IPS-NIHi11 (cell line): ENCODE data around the gene CUTA.

Source experiments
- DNase-seq: peaks from one replicate; pipeline ENCODE4 v3.0.0; 2012; ENCODE audit warnings: mixed read lengths, low spot score

CUTA gene

GRCh38 chr6:33423777-33424176 is 5.9 kb upstream of the CUTA start:
- DNase-seq, result no peak

DNA sequence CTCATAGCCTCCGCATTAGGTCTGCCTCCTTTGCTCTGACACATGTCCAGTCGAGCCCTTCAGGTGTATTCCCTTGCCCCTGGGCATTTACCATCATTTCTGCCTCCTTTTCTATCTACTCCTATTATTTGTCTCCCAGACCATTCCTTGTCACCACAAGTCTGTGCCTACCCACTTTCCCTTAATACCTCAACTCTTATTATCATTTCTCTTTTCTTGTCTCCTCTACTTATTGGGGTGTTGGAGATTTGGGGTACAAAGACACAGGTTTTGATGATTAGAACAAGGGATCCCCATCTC is 3.4 kb upstream of the CUTA start:
- no peak for DNase-seq

DNA sequence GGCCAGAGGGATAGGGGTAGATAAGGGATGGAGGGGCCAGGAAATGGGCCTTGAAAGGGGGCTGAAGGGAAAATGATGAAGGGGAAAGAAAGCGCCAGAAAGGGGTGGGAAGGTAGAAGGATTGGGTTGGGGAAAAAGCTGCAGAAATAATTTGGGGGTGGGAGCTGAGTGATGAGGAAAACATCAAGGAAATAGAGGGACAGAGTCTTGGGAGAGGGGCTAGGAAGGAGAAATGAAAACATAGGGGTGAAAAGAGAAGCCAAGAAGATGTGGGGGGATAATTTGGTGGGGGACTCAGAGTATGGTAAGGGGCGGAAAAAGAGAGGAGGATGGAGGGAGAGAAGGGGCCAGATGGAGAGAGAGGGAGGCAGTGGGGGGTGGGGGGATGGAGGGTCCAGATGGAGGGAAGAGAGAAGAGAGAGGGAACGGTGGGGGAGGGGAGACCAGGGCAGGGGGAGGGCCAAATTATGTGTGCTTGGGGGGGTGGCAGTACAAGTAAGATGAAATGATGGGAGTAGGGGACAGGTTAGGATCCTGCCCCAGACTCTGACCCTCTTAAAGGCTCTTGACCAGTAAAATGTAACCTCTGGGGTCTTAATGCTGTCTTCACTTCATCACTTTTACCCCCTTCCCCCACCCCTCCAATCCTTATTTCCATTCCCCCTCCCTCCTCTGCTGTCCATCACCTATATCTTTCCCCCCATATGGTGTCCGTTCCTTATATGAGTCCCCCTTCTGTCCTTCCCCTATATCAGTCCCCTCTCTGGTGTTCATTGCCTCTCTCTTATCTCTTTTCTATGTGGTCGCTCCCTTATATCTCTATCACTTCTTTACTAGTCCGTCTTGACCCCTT is 2.8 kb upstream of the CUTA start:
- DNase-seq, result no peak

DNA sequence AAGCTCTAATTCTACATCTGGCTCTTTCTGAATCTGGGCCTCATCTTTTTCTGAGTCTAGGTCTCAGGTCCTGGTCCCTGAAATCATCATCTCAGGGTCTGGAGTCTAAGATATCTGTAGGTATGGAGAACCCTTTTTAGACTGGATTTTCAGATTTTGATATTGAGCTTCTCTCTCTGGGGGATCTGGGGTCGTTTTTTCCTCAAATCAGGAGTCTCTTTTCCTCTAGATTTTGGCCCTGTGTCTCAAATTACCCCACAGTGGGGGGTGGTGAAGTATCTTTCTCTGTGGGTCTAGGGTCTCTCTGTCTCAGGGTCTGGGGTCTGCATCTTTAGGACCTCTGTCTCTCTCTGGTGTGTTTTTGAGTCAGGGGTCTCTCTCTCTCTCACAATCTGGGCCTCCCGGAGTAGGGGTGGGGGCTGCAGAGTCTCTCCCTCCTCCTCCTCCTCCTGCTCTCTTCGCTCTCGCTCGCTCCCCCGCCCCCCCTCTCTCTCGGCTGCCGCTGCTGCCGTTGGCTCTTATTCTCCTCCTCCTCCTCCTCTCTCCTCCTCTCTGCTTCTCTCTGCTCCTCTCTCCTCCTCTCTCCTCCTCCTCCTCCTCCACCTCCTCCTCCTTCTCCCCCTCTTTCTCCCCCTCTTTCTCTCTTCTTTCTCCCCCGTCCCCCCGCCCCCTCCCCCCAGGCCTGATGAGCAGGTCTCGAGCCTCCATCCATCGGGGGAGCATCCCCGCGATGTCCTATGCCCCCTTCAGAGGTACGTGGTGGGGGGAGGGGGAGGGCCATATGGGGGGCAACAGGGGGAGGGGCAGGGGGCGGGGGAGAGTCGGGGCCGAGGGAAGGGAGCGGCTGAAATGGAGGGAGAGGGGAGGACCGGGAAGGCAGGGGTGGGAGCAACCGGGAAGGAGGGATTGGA is 1.9 kb upstream of the CUTA start, which contains the start of gene SYNGAP1:
TSS of gene SYNGAP1 (plus strand) at position 486 of the 911 bp plus-strand sequence. CDS start at position 686, 200 bp downstream.
- DNase-seq, result no peak

DNA sequence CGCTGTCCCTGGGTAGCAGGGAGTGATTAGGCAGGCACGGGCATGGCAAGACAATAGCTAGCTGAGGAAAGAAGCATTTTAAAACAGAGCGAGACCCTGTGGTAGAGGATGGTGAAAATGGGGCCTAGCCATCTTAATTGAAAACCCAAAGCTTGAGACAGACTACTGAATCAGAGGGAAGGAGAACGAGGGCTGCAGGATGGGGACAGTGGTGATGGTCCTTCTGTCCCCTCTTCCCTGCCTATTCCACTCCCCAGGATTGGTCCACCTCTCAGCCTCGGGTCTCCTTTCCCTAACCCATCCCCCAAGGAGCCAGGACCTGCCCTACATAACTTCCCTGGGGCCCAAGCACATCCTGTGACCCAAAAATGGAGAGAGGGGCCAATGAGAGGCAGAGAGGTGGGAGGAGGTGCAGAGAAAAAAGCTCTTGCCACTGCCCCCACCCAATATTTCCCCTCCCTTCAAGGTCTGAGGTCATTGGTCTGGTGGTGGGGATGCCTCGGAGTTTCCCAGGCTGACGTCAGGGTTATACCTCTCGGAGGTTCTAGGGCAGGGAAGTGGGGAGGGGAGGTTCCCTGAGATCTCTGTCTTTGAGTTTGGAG is 884 bp upstream of the CUTA start:
- no peak for DNase-seq

GRCh38 chr6:33417128-33417902 is 592 bp downstream of the CUTA start:
- DNase-seq, result no peak

- DNase-seq, result no peak
These were observed 1.4 kb downstream of the CUTA start for GRCh38 chr6:33416386-33417127.

GRCh38 chr6:33415831-33416230 is 2.1 kb downstream of the CUTA start:
- DNase-seq, result no peak

GRCh38 chr6:33414592-33415271 is 3.2 kb downstream of the CUTA start:
- no peak for DNase-seq

DNA sequence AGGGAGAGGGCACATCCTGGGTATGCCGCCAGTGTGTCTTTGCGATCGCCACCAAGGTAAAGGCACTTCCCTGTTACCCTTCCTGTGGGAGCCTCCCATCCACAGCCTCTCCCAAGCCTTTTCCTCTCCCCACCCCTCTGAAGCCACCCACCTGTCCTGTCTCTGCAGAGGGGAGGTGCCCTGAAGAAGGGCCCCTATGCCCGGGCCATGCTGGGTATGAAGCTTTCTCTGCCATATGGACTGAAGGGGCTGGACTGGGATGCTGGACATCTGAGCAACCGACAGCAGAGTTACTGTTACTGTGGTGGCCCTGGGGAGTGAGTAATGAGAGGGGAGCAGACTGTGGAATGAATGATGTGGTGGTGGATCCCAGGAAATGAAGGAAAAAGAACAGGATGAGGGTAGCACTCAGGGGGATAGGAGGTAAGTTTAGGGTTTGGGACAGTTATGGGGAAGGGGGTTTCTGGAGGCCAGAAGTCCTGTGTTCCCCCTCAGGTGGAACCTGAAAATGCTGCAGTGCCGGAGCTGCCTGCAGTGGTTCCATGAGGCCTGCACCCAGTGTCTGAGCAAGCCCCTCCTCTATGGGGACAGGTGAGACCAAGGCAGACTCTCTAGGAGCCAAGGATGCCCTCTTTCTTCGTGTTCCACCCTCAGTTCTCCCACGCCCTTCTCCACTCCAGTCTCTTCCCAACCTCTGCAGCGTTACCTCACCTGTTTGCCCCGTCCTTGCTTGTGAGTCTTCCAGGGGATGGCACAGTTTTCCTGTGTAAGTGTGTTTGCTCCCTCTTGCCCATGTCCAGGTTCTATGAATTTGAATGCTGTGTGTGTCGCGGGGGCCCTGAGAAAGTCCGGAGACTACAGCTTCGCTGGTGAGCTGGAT is 4.4 kb downstream of the CUTA start:
- no peak for DNase-seq

DNA sequence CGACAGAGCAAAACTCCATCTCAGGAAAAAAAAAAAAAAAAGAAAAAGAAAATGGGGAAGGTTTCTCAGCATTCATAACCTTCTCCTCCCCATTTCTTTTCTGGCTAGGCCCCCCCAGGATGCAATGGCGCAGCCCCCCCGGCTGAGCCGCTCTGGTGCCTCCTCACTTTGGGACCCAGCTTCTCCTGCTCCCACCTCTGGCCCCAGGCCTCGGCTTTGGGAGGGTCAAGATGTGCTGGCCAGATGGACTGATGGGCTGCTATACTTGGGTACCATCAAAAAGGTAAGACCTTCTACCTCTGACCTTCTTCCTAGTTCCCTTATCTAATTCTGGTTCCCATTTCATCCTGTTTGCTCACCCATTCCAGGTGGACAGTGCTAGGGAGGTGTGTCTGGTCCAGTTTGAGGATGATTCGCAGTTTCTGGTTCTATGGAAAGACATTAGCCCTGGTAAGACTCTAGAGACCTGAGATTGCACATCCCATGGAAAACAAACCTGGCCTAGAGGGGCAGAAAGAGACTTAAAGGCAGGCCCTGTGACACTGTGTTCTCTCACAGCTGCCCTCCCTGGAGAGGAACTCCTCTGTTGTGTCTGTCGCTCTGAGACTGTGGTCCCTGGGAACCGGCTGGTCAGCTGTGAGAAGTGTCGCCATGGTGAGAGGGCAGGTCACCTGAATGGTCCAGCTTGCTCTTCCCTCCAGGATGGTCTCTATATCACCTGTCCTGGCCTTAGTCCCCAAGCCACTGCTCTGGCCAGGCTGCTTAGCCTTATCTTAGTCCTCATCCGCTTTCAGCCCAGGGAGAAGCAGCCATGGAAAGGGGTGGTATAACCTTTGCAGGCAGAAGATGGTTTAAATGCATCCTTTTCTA is 5.5 kb downstream of the CUTA start:
- no peak for DNase-seq

GRCh38 chr6:33411632-33412005 is 6.3 kb downstream of the CUTA start:
- DNase-seq, result no peak

DNA sequence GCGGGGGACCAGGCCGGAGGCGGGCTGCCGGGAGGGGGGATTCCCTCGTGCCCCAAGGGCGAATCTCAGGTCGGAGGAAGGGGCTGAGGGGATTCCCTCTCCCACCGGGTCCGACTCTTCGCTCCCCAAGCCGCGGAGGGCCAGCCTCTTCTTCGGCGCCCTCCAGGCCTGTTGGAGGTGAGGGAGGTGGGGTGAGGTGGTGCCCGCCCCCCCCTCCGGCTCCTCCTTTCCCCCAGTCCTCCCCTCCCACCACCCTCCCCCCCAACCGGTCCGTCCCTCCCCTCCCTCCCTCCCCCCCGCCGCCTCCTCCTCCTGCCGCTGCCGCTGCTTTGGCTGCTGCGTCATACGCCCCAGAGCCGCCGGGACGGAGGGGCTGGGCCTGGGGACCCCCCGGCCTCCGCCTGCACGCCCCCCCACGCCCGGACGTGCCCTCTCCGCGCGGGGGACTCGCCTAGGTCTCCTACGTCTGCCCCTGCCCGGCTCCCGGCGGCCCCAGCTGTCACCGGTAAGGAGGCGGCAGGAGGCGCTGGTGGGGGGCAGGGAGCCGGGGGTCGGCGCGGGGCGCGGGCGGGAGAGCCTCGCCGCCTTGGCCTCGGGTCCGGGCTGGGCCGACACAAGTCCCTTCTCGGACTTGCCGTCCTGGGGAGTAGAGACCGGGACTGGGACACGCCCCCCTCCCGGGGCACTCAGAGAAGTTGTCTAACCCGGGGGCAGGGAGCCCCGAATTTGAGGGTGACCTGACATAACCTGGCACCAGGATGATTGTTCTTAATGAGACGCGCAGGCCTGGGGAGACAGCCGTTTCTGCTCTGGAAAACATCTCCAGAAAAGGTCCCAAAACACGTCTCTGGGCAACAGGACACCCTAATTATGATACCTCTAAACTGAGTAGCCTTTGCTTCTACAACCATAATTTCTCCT is 6.9 kb downstream of the CUTA start, which contains the start of gene PHF1:
TSS of gene PHF1 (plus strand) at position 304 of the 921 bp plus-strand sequence. CDS start 1,250 bp downstream, outside the sequence.
- peak; percentile 76 for DNase-seq

DNA sequence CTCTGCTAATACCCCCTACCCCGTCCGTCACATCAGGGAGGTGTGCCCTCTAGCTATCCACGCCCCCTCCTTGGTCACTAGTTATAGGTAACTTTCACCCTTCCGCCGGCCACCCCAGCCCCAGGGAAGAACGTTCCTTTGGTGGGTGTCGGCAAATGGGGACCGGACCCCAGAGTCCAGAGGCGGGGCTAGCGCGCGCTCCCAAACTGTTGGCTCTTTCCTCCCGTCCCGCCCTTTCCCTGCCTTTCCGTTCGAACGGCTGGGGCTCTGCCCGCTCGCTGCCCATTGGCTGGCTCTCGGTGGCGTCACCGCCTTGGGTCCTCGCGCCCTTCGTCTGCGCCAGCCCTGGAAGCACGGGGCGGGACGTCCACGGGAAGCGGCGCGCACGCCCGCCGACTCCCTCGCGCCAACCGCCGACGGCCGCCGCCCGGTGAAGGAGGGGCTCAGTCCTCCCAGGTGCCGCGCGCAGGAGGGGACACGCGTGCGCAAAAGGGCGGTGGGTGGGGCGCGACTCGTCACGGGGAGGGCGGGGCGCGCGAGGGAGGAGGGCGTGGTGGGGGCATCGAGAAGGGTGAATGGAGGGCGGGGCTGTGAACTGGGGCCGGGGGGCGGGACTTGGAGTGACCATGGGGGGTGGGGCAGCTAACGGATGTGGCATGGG is 7.7 kb downstream of the CUTA start:
- peak; percentile 95 for DNase-seq

DNA sequence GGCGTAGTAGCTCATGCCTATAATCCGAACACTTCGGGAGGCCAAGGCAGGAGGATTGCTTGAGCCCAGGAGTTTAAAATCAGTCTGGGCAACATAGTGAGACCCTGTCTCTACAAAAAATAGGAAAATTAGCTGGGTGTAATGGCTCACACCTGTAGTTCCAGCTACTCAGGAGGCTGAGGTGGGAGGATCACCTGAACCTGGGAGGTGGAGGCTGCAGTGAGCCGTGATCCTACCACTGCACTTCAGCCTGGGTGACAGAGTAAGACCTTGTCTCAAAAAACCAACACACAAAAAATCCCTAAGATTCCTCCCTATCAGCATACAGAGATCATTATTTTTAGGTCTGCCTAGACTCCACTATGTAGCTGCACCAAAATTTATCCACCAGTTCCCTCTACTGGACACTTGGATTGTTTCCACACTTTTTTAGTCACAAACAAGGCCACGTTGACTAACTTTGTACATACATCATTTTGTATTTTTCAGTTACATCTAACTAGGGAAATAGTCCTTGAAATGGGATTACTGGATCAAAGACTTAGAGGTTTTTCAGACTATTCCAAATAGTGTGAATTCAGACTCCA is 10.7 kb downstream of the CUTA start:
- DNase-seq, result no peak

DNA sequence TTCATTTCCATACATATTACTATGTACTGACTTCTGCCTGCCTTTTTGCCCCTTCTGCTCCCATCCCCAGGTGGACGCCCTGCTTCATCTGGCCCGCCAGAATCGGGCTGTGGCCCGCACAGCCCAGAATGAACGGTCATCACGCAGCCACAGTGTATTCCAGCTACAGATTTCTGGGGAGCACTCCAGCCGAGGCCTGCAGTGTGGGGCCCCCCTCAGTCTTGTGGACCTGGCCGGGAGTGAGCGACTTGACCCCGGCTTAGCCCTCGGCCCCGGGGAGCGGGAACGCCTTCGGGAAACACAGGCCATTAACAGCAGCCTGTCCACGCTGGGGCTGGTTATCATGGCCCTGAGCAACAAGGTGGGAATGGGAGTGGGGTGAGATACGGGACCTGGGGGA is 11.8 kb downstream of the CUTA start:
- no peak for DNase-seq
